ENCODE results near the gene LONP2.

DNA sequence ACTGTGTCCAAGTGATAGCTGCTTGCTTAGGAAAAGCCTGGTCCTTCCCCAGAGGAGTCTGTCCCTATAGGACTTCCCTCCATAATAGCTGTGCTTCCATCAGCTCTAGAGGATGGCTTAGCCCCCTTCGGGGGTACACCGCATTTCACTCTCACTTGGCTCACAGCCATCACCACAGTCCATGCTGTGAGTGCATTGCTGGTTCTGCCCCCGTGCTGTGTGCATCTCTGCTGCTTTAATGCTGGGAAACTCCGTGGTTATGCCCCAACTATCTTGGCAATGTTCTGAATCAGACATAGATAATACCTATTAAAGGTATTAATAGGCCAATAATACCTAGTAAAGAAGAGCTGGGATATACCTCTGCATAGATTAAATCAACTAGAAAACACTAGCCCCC lies 82.8 kb downstream of the LONP2 start:
- TF ChIP-seq ESRRA (IDR thresholded peaks at IDR 0.05; ENCODE audit: borderline replicate concordance, low read depth) = no peak
- TF ChIP-seq, protein P1, sequence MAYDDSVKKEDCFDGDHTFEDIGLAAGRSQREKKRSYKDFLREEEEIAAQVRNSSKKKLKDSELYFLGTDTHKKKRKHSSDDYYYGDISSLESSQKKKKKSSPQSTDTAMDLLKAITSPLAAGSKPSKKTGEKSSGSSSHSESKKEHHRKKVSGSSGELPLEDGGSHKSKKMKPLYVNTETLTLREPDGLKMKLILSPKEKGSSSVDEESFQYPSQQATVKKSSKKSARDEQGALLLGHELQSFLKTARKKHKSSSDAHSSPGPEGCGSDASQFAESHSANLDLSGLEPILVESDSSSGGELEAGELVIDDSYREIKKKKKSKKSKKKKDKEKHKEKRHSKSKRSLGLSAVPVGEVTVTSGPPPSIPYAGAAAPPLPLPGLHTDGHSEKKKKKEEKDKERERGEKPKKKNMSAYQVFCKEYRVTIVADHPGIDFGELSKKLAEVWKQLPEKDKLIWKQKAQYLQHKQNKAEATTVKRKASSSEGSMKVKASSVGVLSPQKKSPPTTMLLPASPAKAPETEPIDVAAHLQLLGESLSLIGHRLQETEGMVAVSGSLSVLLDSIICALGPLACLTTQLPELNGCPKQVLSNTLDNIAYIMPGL (CRISPR knock-in tag; IDR thresholded peaks at IDR 0.05) = no peak
